Brain microvascular endothelial cell (primary cell): ENCODE results near the gene CIC.

ENCODE experiments used
- DNase-seq: peaks from one replicate; pipeline ENCODE4 v3.0.0-alpha.2; 2020
- H3K27ac ChIP-seq: fragments of 250-450 bp; sonication (Bioruptor Pico); 2 replicates; pipeline ENCODE4 v1.5.1; 2020; ENCODE audit warnings: mild to moderate bottlenecking, moderate library complexity
- H3K27me3 ChIP-seq: fragments of 250-450 bp; sonication (Bioruptor Pico); replicated peaks from 2 replicates; pipeline ENCODE4 v1.5.1; 2020; ENCODE audit warnings: mild to moderate bottlenecking
- H3K36me3 ChIP-seq: fragments of 250-450 bp; sonication (Bioruptor Pico); replicated peaks from 2 replicates; pipeline ENCODE4 v1.5.1; 2020; ENCODE audit warnings: mild to moderate bottlenecking
- H3K4me3 ChIP-seq: 2 replicates; pipeline ENCODE4 v1.5.1; 2011; ENCODE audit warnings: low read depth, mild to moderate bottlenecking, control low read depth, low read length, moderate library complexity
- CTCF ChIP-seq: IDR thresholded peaks from 2 replicates; pipeline ENCODE4 v1.5.1; 2011; ENCODE audit warnings: low read depth, mild to moderate bottlenecking, moderate library complexity, low read length, control low read depth, inconsistent platforms; ENCODE audit errors: missing control alignments
- in situ Hi-C: cut with HindIII; loops from 2 replicates; pipeline ENCODE4 v1.10.0; 2017; ENCODE audit warnings: low sequenced_read_pairs, low pct_ligation_motif_present

CIC gene

DNA sequence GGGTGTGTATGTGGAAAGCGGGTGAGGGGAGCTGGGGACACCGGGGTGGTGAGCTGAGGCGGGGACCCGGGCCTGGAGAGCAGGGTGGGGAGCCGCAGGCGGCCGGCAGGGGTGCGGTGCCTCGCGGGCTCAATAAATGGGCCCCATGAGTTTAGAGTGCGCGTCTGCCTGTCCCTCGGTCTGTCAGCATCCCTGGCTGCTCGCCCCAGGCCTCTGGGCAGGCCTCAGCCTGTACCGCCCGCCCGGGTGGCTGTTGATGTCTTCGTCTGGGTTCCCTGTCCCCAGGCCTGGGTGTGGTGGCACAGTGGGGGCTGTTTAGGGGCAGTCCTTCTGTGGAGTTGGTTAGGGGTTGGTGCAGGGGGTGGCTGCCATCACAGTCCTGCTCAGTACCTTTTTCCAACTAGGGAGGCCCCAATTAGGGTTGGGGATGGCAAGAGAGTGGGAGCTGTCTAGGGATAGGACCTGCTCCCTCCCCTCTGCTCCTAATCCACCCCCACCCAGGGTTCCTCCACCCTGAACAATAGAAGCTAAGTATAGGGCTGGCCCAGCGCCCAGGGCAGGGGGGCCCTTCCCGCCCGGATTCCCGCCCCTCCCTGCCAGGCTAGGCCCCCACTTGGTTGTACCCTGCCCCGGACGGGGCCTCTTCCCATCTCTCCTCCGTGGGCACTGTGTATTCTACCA is 12.2 kb downstream of the CIC start:
- in situ Hi-C loops: no loop called here
- DNase-seq: no peak
- Histone ChIP-seq H3K4me3 (peak overlapping the region; percentile 68), H3K36me3 (peaks cover 4% of the 10 kb centered on the region), H3K27ac (peak overlapping the region; percentile 31), H3K27me3 (no peaks in the 10 kb centered on the region)
- TF ChIP-seq CTCF: no peak

GRCh38 chr19:42281827-42282762 is 13.0 kb downstream of the CIC start:
- DNase-seq: no peak
- in situ Hi-C loops: no loop called here
- no peak overlapping the region for H3K4me3 ChIP-seq

DNA sequence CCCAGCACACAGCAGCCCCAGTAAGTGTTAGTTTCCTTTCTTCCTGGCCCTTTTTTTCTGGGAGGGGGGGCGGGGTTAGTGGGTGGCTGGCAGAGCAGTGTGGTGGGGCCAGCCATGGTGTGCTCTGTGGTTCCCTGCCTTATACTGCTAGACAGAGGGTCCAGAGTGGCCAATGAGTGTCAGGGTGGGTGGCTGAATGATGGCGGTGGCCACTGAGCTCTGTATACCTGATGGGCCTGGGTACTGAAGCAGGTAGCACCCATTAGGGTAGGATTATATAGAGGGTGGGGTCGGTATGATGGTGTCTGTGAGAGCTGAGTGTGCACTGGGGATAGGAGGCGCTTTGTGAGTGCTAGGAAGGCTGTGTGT is 13.8 kb downstream of the CIC start:
- TF ChIP-seq CTCF: no peak
- in situ Hi-C loops: no loop called here
- Histone ChIP-seq H3K4me3 (no peak overlapping the region), H3K36me3 (peaks cover 12% of the 10 kb centered on the region), H3K27me3 (no peaks in the 10 kb centered on the region), H3K27ac (no peak overlapping the region)
- DNase-seq: no peak

More at GRCh38 chr19:42281827-42282762, 13.0 kb downstream of the CIC start:
- H3K36me3 ChIP-seq: peaks cover 8% of the 10 kb centered on the region
- TF ChIP-seq CTCF: no peak
- H3K27ac ChIP-seq: peak overlapping the region; percentile 15
- no peaks in the 10 kb centered on the region for H3K27me3 ChIP-seq

GRCh38 chr19:42283188-42284065 is 14.4 kb downstream of the CIC start:
- H3K27me3 ChIP-seq: no peaks in the 10 kb centered on the region
- H3K36me3 ChIP-seq: peaks cover 18% of the 10 kb centered on the region
- H3K4me3 ChIP-seq: peak overlapping the region; percentile 45
- in situ Hi-C loops: no loop called here
- DNase-seq: peak; percentile 88
- peak overlapping the region; percentile 73 for H3K27ac ChIP-seq
- TF ChIP-seq CTCF: no peak

GRCh38 chr19:42284066-42284501 is 15.0 kb downstream of the CIC start:
- Histone ChIP-seq H3K27me3 (no peaks in the 10 kb centered on the region), H3K27ac (peak overlapping the region; percentile 73), H3K36me3 (peaks cover 22% of the 10 kb centered on the region), H3K4me3 (peak overlapping the region; percentile 42)
- in situ Hi-C loops: no loop called here
- no peak for TF ChIP-seq CTCF
- no peak for DNase-seq
